ENCODE data around the gene DPP10. TPM values are rescaled to one million over a fixed set of nuclear protein-coding genes. Genes with fewer than 3 reads are reported as not detected.

The DPP10 gene
- total RNA-seq, 4 donors from 2014 or later = 3.3 to 6.6 (median 4.7) TPM

DNA sequence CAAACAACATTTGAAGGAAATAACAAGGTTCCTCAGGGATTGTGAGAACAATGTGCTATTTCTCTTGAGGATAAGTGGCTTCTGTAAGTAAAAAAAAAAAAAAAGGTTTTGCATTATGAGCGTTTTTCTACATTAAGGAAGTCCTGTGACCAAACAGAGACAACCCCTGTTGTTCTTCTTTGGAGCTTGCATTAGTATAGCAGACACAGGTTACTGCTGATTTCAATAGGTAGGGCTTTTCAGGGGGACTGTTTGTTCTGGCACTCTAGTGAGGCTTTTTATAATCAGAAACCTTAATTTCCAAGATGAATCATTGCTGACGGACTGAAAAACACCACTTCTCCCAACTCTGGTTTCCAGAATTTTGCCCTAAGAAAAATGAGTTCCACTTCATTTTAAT is 8.2 kb downstream of the DPP10 start:
- TF ChIP-seq CTCF (IDR thresholded peaks at IDR 0.05) (no peak), EP300 (IDR thresholded peaks at IDR 0.05) (no peak), POLR2AphosphoS5 (IDR thresholded peaks at IDR 0.05) (no peak), POLR2A (IDR thresholded peaks at IDR 0.05; ENCODE audit: low read depth) (no peak)
- 47% methylated on average over 2 of the region's 2 CpGs for WGBS
- Histone ChIP-seq H3K36me3 (no peaks in the 10 kb centered on the region), H3K27ac (replicated peaks in 1 of 4) (no peak overlapping the region), H3K4me1 (no peaks in the 10 kb centered on the region), H3K4me3 (no peak overlapping the region), H3K9me3 (no peaks in the 10 kb centered on the region), H3K27me3 (no peaks in the 10 kb centered on the region)
- intact Hi-C loops (cut with DNase I) = no loop called here
- DNase-seq (ENCODE audit: extremely low spot score) = no peak

- Histone ChIP-seq H3K9me3 (no peaks in the 10 kb centered on the region), H3K4me3 (no peak overlapping the region), H3K4me1 (no peaks in the 10 kb centered on the region), H3K27me3 (no peaks in the 10 kb centered on the region), H3K27ac (replicated peaks in 1 of 4) (no peak overlapping the region), H3K36me3 (no peaks in the 10 kb centered on the region)
- intact Hi-C loops (cut with DNase I) = no loop called here
- 85% methylated on average over 1 of the region's 1 CpG for WGBS
- DNase-seq (ENCODE audit: extremely low spot score) = no peak
- TF ChIP-seq EP300 (IDR thresholded peaks at IDR 0.05) (no peak), POLR2AphosphoS5 (IDR thresholded peaks at IDR 0.05) (no peak), CTCF (IDR thresholded peaks at IDR 0.05) (no peak), POLR2A (IDR thresholded peaks at IDR 0.05; ENCODE audit: low read depth) (no peak)
Observed at GRCh38 chr2:114456566-114456965, 14.1 kb downstream of the DPP10 start.

DNA sequence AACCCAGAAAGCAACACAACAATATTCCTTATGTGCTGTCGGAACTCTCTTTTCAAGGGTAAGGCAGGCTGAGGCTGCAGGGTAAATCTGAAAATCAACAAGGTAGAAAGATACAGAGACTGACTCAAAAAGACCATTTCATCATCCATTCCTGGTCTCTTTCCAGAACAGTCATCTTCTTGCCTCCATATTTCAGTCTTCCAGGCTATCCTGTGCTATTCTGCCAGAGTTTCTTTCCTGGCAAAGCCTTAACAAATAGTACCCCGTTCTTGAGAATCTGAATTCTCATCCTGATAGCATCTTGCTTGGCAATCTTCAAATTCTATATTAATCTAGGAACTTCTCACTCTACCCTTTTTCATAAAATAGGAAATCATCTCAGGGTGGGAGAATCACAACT is 15.5 kb downstream of the DPP10 start:
- no peak overlapping the region for H3K4me3 ChIP-seq
- no peaks in the 10 kb centered on the region for H3K4me1 ChIP-seq
- intact Hi-C loops (cut with DNase I) = no loop called here
- 84% methylated on average over 2 of the region's 2 CpGs for WGBS
- no peaks in the 10 kb centered on the region for H3K36me3 ChIP-seq
- no peaks in the 10 kb centered on the region for H3K27me3 ChIP-seq
- H3K9me3 ChIP-seq = no peaks in the 10 kb centered on the region
- no peak for DNase-seq (ENCODE audit: extremely low spot score)
- no peak overlapping the region for H3K27ac ChIP-seq (replicated peaks in 1 of 4)
- TF ChIP-seq CTCF (IDR thresholded peaks at IDR 0.05) = no peak
- TF ChIP-seq EP300 (IDR thresholded peaks at IDR 0.05) = no peak

- H3K4me1 ChIP-seq = no peaks in the 10 kb centered on the region
- H3K4me3 ChIP-seq = no peak overlapping the region
- H3K27me3 ChIP-seq = no peaks in the 10 kb centered on the region
- WGBS = 85% methylated on average over 3 of the region's 3 CpGs
- intact Hi-C loops (cut with DNase I) = no loop called here
- H3K36me3 ChIP-seq = no peaks in the 10 kb centered on the region
- H3K9me3 ChIP-seq = no peaks in the 10 kb centered on the region
- no peak for DNase-seq (ENCODE audit: extremely low spot score)
- no peak for TF ChIP-seq CTCF (IDR thresholded peaks at IDR 0.05)
- no peak for TF ChIP-seq POLR2AphosphoS5 (IDR thresholded peaks at IDR 0.05)
- no peak for TF ChIP-seq EP300 (IDR thresholded peaks at IDR 0.05)
- TF ChIP-seq POLR2A (IDR thresholded peaks at IDR 0.05; ENCODE audit: low read depth) = no peak
- H3K27ac ChIP-seq (replicated peaks in 1 of 4) = no peak overlapping the region
Observed at GRCh38 chr2:114461116-114461515, 18.7 kb downstream of the DPP10 start.

DNA sequence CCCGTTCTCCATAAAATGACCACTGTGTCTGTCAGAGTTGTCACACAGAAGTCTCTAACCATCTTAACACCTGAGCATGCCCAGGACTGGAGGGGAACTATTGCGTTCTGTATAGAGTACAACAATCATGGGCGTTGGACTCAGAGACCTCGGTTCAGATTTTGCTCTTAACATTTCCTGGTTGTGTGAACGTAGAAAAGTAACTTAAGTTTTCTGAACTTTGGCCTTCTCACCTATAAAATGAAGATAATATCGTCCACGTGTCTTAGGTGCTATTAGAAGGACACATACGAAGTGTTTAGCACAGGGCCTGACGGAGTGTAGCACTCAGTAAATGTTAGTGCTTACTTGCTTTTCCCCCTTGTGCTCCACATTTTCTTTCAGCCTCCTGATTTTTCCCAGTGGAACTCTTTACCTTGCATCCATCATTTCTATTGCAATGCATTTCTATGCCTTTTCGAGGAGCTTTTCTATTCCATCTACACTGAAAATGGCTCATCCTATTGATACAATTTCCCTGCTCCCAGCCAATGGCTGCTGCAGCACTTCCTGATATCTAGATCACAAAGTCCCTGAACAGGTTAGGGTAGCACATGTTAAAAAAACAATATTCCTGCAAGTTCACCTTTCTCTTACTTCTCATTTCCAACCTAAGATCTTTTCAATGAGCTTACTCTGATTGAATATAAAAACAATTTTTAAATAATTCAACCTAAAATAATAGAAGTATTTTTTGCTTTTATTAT is 22.7 kb downstream of the DPP10 start:
- intact Hi-C loops (cut with DNase I) = no loop called here
- H3K36me3 ChIP-seq = no peaks in the 10 kb centered on the region
- H3K27me3 ChIP-seq = no peaks in the 10 kb centered on the region

More for the DNA sequence above, 22.7 kb downstream of the DPP10 start:
- DNase-seq (ENCODE audit: extremely low spot score) = no peak
- Histone ChIP-seq H3K9me3 (no peaks in the 10 kb centered on the region), H3K4me1 (no peaks in the 10 kb centered on the region), H3K4me3 (no peak overlapping the region), H3K27ac (replicated peaks in 1 of 4) (no peak overlapping the region)
- TF ChIP-seq POLR2A (IDR thresholded peaks at IDR 0.05; ENCODE audit: low read depth) = no peak
- no peak for TF ChIP-seq EP300 (IDR thresholded peaks at IDR 0.05)
- TF ChIP-seq POLR2AphosphoS5 (IDR thresholded peaks at IDR 0.05) = no peak
- no peak for TF ChIP-seq CTCF (IDR thresholded peaks at IDR 0.05)
- WGBS = 94% methylated on average over 10 of the region's 10 CpGs

Data from esophagus muscularis mucosa (tissue), 4 donors.